B cell (primary cell): ENCODE results near the gene NMUR1. TPM values are rescaled to one million over a fixed set of nuclear protein-coding genes. Genes with fewer than 3 reads are reported as not detected.
A peak's percentile ranks its signal among the peaks of the same experiment; 100 is the strongest.

ENCODE experiments used
- ATAC-seq: fragments of 200-7000 bp; cut with Tn5 transposase; one replicate; pipeline ENCODE4 v1.10.0; 2021; ENCODE audit warnings: low read depth, mild to moderate bottlenecking, moderate number of reproducible peaks, moderate library complexity
- CTCF ChIA-PET: fragments of 350-600 bp; sonication (Branson Sonifier 250); formaldehyde crosslinking; loops from one replicate; lab custom pipeline; 2021; ENCODE audit warnings: antibody characterized with exemption, inconsistent platforms; lab: Charles Lee
- POLR2A ChIA-PET: fragments of 350-600 bp; sonication (Branson Sonifier 250); formaldehyde crosslinking; loops from one replicate; lab custom pipeline; 2021; ENCODE audit warnings: antibody characterized with exemption; lab: Charles Lee
- DNase-seq: peaks from one replicate; pipeline ENCODE4 v3.0.0; 2013
- H2AFZ ChIP-seq: 2 replicates; pipeline ENCODE4 v1.6.1; 2012; ENCODE audit warnings: mild to moderate bottlenecking, low read depth, low read length; ENCODE audit not compliant: insufficient read depth, poor library complexity, severe bottlenecking
- H3K27ac ChIP-seq, 2 donors: 1 replicate in 1 of 2; 2 replicates in 1 of 2; pipeline ENCODE4 v1.5.1; 2012 to 2013; ENCODE audit warnings: low read length in 2 of 2, mild to moderate bottlenecking in 2 of 2, moderate library complexity in 1 of 2
- H3K27me3 ChIP-seq, 4 experiments: fragments of 200-600 bp in 1 of 4; sonication (generic) in 1 of 4; replicated peaks in 1 of 4; 1 replicate in 2 of 4; 2 replicates in 2 of 4; pipeline versions ENCODE4 v1.6.1 to v1.7.0; 2013 to 2016; ENCODE audit warnings: low read length in 3 of 4, mild to moderate bottlenecking in 2 of 4, mixed read lengths in 1 of 4, moderate library complexity in 1 of 4; ENCODE audit not compliant: insufficient read depth in 4 of 4, control insufficient read depth in 3 of 4; ENCODE audit errors: control extremely low read depth in 1 of 4
- H3K36me3 ChIP-seq, 2 experiments: replicated peaks in 1 of 2; 1 replicate in 1 of 2; 2 replicates in 1 of 2; pipeline versions ENCODE4 v1.6.1 to v1.7.1; 2013; ENCODE audit warnings: low read length in 1 of 2; ENCODE audit not compliant: insufficient read depth in 2 of 2, control insufficient read depth in 1 of 2; ENCODE audit errors: control extremely low read depth in 1 of 2, extremely low read depth in 1 of 2
- H3K4me1 ChIP-seq, 2 donors: fragments of 200-600 bp in 1 of 2; sonication (generic) in 1 of 2; 1 replicate in 1 of 2; 2 replicates in 1 of 2; pipeline versions ENCODE4 v1.5.1 to v1.6.1; 2013 to 2017; ENCODE audit warnings: low read length in 2 of 2; ENCODE audit not compliant: control insufficient read depth in 2 of 2, insufficient read depth in 2 of 2
- H3K4me2 ChIP-seq: replicated peaks from 2 replicates; pipeline ENCODE3; 2012; ENCODE audit warnings: mild to moderate bottlenecking, low read depth, low read length; ENCODE audit not compliant: poor library complexity, severe bottlenecking
- H3K4me3 ChIP-seq, 5 experiments: fragments of 200-600 bp in 1 of 5; sonication (generic) in 1 of 5; 1 replicate in 3 of 5; 2 replicates in 2 of 5; pipeline versions ENCODE4 v1.5.1 to v1.7.0; 2011 to 2016; ENCODE audit warnings: low read length in 4 of 5, mild to moderate bottlenecking in 4 of 5, low read depth in 2 of 5, control low read depth in 1 of 5, moderate library complexity in 1 of 5; ENCODE audit not compliant: insufficient read depth in 1 of 5; ENCODE audit errors: control extremely low read depth in 1 of 5, extremely low read depth in 1 of 5
- H3K79me2 ChIP-seq: fragments of 200-600 bp; sonication (generic); one replicate; pipeline ENCODE4 v1.6.0; 2016; ENCODE audit warnings: low read length; ENCODE audit not compliant: control insufficient read depth, insufficient read depth
- H3K9ac ChIP-seq: fragments of 200-600 bp; sonication (generic); 2 replicates; pipeline ENCODE4 v1.6.1; 2017; ENCODE audit warnings: mild to moderate bottlenecking, low read length, moderate library complexity
- H3K9me3 ChIP-seq, 3 donors: one replicate each; pipeline versions ENCODE4 v1.6.1 to v1.7.1; 2013; ENCODE audit warnings: low read length in 2 of 3; ENCODE audit not compliant: control insufficient read depth in 2 of 3, insufficient read depth in 1 of 3; ENCODE audit errors: control extremely low read depth in 1 of 3
- H4K20me1 ChIP-seq: 2 replicates; pipeline ENCODE4 v1.6.0; 2012; ENCODE audit warnings: mild to moderate bottlenecking, low read length; ENCODE audit not compliant: insufficient read depth, control insufficient read depth, poor library complexity, severe bottlenecking
- H3K27ac Mint-ChIP-seq: one replicate; pipeline ENCODE4 v1.8.0; 2021; ENCODE audit warnings: mixed read lengths
- H3K27me3 Mint-ChIP-seq: one replicate; pipeline ENCODE4 v1.8.0; 2021; ENCODE audit warnings: mixed read lengths
- H3K4me1 Mint-ChIP-seq: one replicate; pipeline ENCODE4 v1.8.0; 2021; ENCODE audit warnings: mixed read lengths
- H3K4me3 Mint-ChIP-seq: one replicate; pipeline ENCODE4 v1.8.0; 2021; ENCODE audit warnings: mixed read lengths
- H3K9me3 Mint-ChIP-seq: one replicate; pipeline ENCODE4 v1.8.0; 2022; ENCODE audit warnings: mixed read lengths; ENCODE audit not compliant: insufficient read depth
- EZH2 ChIP-seq: IDR thresholded peaks from 2 replicates; pipeline ENCODE4 v1.6.1; 2012; ENCODE audit warnings: borderline replicate concordance, low read depth, mild to moderate bottlenecking, moderate library complexity, low read length; ENCODE audit not compliant: insufficient read depth, poor library complexity, severe bottlenecking
- WGBS: methylation state at CpG from one replicate; pipeline ENCODE4 v1.1.5; 2013; ENCODE audit warnings: missing lambda C conversion rate; ENCODE audit not compliant: insufficient coverage; 5-methylcytosine and 5-hydroxymethylcytosine counted together
- intact Hi-C: fragments of 100-400 bp; cut with micrococcal nuclease; formaldehyde crosslinking; loops from one replicate; pipeline ENCODE4 v1.10.0; 2022
- polyA plus RNA-seq: library from polyadenylated mRNA; depleted of rRNA; stranded (reverse); fragments of >200 nt; gene quantifications from 2 replicates; pipeline ENCODE4 v1.2.3, GENCODE V29; 2012
- total RNA-seq, 2 donors: library from RNA; stranded (reverse); fragments of 120-200 nt in 1 of 2; gene quantifications; 1 replicate in 1 of 2; 2 replicates in 1 of 2; pipeline versions ENCODE4 v1.2.3 to v1.2.4, GENCODE V29; 2013 to 2022
- TF ChIP-seq, protein P1 (sequence below): fragments of 200-600 bp; IDR thresholded peaks from one replicate; pipeline ENCODE4 v1.8.0; 2022; ENCODE audit warnings: antibody characterized with exemption, mild to moderate bottlenecking

NMUR1 gene
- total and polyA plus RNA-seq, 2 donors (not counting 1 experiment from before 2014, with no cell fraction given) = 0.09 to 0.10 TPM

DNA sequence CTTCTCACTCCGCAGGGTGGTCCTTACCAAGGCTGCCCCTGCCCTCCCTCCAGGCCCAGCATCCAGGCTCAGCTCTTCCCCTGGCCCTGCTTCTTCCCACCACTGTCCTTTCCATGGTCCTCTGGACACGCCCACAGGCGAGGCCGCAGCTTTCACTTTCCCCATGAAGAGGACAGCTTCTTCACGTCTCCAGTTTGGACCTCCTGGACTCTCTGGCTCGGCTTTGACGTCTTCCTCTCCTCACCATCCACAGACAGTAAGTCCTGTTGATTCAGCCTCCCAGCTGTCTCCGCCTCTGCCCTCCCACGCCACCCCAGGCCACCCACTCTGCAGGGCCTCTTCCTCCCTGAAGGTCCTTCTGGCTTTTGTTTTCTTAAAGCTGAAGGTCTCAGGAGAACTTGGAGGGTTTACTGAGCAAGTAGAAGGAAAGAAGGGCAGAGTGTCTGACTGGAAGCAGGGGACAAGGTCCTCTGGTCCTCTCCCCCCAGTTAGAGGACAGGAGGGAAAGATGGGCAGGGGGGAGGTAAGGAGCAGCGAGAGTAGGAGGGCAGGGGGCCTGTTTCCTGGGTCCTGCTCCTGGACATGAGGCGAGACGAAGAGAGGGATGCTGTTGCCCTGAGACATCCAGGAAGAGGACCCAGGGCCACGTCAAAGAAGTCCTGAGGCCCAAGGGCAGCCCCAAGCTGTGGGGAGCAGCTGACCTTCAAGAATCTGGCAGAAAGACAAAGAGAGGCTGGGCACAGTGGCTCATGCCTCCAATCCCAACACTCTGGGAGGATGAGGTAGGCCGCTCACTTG lies 24.7 kb upstream of the NMUR1 start:
- H3K4me3 ChIP-seq = peak overlapping the region in 4 of 5 experiments; percentile 25 to 53 (median 36)
- CTCF ChIA-PET = interaction anchor here (1.0 to 7.9 kb wide), 7 partner anchors 8 to 101 kb away, joined by 3 to 76 read pairs (median 4); partner anchors contain the start of gene NMUR1

More for the DNA sequence above, 24.7 kb upstream of the NMUR1 start:
- no peaks in the 10 kb centered on the region for H3K79me2 ChIP-seq
- peak overlapping the region; percentile 70 for H3K4me2 ChIP-seq
- TF ChIP-seq, protein P1, sequence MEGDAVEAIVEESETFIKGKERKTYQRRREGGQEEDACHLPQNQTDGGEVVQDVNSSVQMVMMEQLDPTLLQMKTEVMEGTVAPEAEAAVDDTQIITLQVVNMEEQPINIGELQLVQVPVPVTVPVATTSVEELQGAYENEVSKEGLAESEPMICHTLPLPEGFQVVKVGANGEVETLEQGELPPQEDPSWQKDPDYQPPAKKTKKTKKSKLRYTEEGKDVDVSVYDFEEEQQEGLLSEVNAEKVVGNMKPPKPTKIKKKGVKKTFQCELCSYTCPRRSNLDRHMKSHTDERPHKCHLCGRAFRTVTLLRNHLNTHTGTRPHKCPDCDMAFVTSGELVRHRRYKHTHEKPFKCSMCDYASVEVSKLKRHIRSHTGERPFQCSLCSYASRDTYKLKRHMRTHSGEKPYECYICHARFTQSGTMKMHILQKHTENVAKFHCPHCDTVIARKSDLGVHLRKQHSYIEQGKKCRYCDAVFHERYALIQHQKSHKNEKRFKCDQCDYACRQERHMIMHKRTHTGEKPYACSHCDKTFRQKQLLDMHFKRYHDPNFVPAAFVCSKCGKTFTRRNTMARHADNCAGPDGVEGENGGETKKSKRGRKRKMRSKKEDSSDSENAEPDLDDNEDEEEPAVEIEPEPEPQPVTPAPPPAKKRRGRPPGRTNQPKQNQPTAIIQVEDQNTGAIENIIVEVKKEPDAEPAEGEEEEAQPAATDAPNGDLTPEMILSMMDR = no peak
- TF ChIP-seq EZH2 = no peak
- H3K27me3 ChIP-seq = no peaks in the 10 kb centered on the region
- no peaks in the 10 kb centered on the region for H3K36me3 ChIP-seq
- Mint-ChIP-seq H3K27me3 (no peaks in the 10 kb centered on the region), H3K27ac (peak overlapping the region; percentile 87), H3K4me3 (peak overlapping the region; percentile 83), H3K4me1 (peaks cover 23% of the 10 kb centered on the region), H3K9me3 (peaks cover 3% of the 10 kb centered on the region)
- no peaks in the 10 kb centered on the region for H4K20me1 ChIP-seq
- intact Hi-C loops = loop anchor here (10.0 kb wide), 1 partner anchor 450 kb away; no protein-coding TSS in a partner anchor
- peak overlapping the region; percentile 90 for H2AFZ ChIP-seq
- POLR2A ChIA-PET = interaction anchor here (0.6 to 1.2 kb wide), 3 partner anchors 9 to 741 kb away, joined by 3 to 6 read pairs (median 4); partner anchors contain the start of gene NCL
- peak overlapping the region; percentile 58 for H3K9ac ChIP-seq
- peaks cover 1 to 15% (median 9%) of the 10 kb centered on the region in 3 donors for H3K9me3 ChIP-seq
- ATAC-seq (no peak), DNase-seq (peak; percentile 32)
- H3K27ac ChIP-seq = peak overlapping the region; percentile 50 to 55
- 35% methylated on average over 11 of the region's 14 CpGs for WGBS
- H3K4me1 ChIP-seq = peaks cover 26 to 29% of the 10 kb centered on the region in 2 donors
